HEK293 (cell line): ENCODE measurements around the gene EMILIN1.

Experiments
- BCL11A ChIP-seq: fragments of 450-650 bp; formaldehyde crosslinking; IDR thresholded peaks from 2 replicates; pipeline ENCODE4 v1.5.1; 2016; ENCODE audit warnings: low read depth, missing biosample characterization, missing genetic modification characterization
- PRDM1 ChIP-seq: fragments of 450-650 bp; formaldehyde crosslinking; IDR thresholded peaks from 2 replicates; pipeline ENCODE4; 2016; ENCODE audit warnings: missing biosample characterization, missing genetic modification characterization
- ZNF302 ChIP-seq: fragments of 450-650 bp; formaldehyde crosslinking; IDR thresholded peaks from 2 replicates; pipeline ENCODE4 v1.5.1; 2016; ENCODE audit warnings: missing biosample characterization, missing genetic modification characterization, low read depth
- ZNF747 ChIP-seq: fragments of 450-650 bp; formaldehyde crosslinking; IDR thresholded peaks from 2 replicates; pipeline ENCODE4 v1.5.1; 2016; ENCODE audit warnings: missing biosample characterization, missing genetic modification characterization
- TF ChIP-seq, protein P1 (sequence below): fragments of 450-650 bp; formaldehyde crosslinking; IDR thresholded peaks from 2 replicates; pipeline ENCODE4 v1.5.1; 2016; ENCODE audit warnings: missing biosample characterization, missing genetic modification characterization
- TF ChIP-seq, protein P2 (sequence below): fragments of 450-650 bp; formaldehyde crosslinking; IDR thresholded peaks from 2 replicates; pipeline ENCODE4 v1.5.1; 2016; ENCODE audit warnings: missing biosample characterization, missing genetic modification characterization
- TF ChIP-seq, protein P3 (sequence below): fragments of 450-650 bp; formaldehyde crosslinking; IDR thresholded peaks from 2 replicates; pipeline ENCODE4 v1.5.1; 2016; ENCODE audit warnings: missing biosample characterization, missing genetic modification characterization

DNA sequence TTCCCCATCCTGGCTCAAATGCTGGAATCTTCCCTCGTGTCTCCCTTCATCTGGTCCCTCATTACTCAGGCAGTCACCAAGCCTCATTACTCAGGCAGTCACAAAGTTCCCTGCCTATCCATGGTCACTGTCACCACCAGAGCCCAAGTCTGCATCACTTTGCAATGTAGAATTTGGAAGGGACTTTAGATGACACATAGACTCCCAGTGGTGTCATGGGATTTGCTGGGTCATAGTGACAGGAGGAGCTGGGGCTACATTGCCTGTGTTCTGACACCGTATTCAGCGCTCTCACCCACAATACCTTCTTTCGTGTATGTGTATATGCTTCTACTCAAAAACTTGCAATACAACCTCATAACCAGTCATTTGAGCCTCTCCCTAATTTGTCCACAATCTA lies 2.1 kb upstream of the EMILIN1 start:
- TF ChIP-seq, protein P1, sequence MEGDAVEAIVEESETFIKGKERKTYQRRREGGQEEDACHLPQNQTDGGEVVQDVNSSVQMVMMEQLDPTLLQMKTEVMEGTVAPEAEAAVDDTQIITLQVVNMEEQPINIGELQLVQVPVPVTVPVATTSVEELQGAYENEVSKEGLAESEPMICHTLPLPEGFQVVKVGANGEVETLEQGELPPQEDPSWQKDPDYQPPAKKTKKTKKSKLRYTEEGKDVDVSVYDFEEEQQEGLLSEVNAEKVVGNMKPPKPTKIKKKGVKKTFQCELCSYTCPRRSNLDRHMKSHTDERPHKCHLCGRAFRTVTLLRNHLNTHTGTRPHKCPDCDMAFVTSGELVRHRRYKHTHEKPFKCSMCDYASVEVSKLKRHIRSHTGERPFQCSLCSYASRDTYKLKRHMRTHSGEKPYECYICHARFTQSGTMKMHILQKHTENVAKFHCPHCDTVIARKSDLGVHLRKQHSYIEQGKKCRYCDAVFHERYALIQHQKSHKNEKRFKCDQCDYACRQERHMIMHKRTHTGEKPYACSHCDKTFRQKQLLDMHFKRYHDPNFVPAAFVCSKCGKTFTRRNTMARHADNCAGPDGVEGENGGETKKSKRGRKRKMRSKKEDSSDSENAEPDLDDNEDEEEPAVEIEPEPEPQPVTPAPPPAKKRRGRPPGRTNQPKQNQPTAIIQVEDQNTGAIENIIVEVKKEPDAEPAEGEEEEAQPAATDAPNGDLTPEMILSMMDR (tag by site-specific recombination), result no peak
- TF ChIP-seq, protein P2, sequence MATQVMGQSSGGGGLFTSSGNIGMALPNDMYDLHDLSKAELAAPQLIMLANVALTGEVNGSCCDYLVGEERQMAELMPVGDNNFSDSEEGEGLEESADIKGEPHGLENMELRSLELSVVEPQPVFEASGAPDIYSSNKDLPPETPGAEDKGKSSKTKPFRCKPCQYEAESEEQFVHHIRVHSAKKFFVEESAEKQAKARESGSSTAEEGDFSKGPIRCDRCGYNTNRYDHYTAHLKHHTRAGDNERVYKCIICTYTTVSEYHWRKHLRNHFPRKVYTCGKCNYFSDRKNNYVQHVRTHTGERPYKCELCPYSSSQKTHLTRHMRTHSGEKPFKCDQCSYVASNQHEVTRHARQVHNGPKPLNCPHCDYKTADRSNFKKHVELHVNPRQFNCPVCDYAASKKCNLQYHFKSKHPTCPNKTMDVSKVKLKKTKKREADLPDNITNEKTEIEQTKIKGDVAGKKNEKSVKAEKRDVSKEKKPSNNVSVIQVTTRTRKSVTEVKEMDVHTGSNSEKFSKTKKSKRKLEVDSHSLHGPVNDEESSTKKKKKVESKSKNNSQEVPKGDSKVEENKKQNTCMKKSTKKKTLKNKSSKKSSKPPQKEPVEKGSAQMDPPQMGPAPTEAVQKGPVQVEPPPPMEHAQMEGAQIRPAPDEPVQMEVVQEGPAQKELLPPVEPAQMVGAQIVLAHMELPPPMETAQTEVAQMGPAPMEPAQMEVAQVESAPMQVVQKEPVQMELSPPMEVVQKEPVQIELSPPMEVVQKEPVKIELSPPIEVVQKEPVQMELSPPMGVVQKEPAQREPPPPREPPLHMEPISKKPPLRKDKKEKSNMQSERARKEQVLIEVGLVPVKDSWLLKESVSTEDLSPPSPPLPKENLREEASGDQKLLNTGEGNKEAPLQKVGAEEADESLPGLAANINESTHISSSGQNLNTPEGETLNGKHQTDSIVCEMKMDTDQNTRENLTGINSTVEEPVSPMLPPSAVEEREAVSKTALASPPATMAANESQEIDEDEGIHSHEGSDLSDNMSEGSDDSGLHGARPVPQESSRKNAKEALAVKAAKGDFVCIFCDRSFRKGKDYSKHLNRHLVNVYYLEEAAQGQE, result no peak
- no peak for TF ChIP-seq PRDM1 (tag by site-specific recombination)
- TF ChIP-seq ZNF302 (tag by site-specific recombination), result no peak
- TF ChIP-seq BCL11A, result no peak
- TF ChIP-seq, protein P3, sequence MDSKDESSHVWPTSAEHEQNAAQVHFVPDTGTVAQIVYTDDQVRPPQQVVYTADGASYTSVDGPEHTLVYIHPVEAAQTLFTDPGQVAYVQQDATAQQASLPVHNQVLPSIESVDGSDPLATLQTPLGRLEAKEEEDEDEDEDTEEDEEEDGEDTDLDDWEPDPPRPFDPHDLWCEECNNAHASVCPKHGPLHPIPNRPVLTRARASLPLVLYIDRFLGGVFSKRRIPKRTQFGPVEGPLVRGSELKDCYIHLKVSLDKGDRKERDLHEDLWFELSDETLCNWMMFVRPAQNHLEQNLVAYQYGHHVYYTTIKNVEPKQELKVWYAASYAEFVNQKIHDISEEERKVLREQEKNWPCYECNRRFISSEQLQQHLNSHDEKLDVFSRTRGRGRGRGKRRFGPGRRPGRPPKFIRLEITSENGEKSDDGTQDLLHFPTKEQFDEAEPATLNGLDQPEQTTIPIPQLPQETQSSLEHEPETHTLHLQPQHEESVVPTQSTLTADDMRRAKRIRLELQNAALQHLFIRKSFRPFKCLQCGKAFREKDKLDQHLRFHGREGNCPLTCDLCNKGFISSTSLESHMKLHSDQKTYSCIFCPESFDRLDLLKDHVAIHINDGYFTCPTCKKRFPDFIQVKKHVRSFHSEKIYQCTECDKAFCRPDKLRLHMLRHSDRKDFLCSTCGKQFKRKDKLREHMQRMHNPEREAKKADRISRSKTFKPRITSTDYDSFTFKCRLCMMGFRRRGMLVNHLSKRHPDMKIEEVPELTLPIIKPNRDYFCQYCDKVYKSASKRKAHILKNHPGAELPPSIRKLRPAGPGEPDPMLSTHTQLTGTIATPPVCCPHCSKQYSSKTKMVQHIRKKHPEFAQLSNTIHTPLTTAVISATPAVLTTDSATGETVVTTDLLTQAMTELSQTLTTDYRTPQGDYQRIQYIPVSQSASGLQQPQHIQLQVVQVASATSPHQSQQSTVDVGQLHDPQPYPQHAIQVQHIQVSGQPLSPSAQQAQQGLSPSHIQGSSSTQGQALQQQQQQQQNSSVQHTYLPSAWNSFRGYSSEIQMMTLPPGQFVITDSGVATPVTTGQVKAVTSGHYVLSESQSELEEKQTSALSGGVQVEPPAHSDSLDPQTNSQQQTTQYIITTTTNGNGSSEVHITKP (tag by site-specific recombination), result no peak
- TF ChIP-seq ZNF747 (tag by site-specific recombination), result no peak
